Right kidney (tissue), 9 donors: Measurements from ENCODE around the gene NKAIN4.

Experiments
- DNase-seq: peaks from one replicate; pipeline ENCODE4 v3.0.0-alpha.2; 2016
- long read RNA-seq, 8 donors: transcript quantifications; one replicate each; lab custom pipeline, GENCODE V29; 2026

NKAIN4 gene
- long read RNA-seq, donor 1, transcript NKAIN4-203 (7 exons, 1,430 nt): major isoform, 18 of 51 reads
- long read RNA-seq, donor 1, partial matches to known transcripts: 6 of 51 reads
- long read RNA-seq, donor 1, other reads (novel, unspliced or antisense): 27 of 51 reads
- long read RNA-seq, donor 2, transcript NKAIN4-203 (7 exons, 1,430 nt): major isoform, 5 of 5 reads
- long read RNA-seq, donor 2, partial matches to known transcripts: 0 of 5 reads
- long read RNA-seq, donor 2, other reads (novel, unspliced or antisense): 0 of 5 reads
- long read RNA-seq, donor 3, partial matches to known transcripts: 0 of 3 reads
- long read RNA-seq, donor 3, other reads (novel, unspliced or antisense): 0 of 3 reads
- long read RNA-seq, donor 4, transcript NKAIN4-203 (7 exons, 1,430 nt): major isoform, 9 of 17 reads
- long read RNA-seq, donor 4, partial matches to known transcripts: 0 of 17 reads
- long read RNA-seq, donor 4, other reads (novel, unspliced or antisense): 6 of 17 reads
- long read RNA-seq, donor 5, transcript NKAIN4-203 (7 exons, 1,430 nt): major isoform, 6 of 6 reads
- long read RNA-seq, donor 5, partial matches to known transcripts: 0 of 6 reads
- long read RNA-seq, donor 5, other reads (novel, unspliced or antisense): 0 of 6 reads
- long read RNA-seq, donor 6, transcript NKAIN4-203 (7 exons, 1,430 nt): major isoform, 10 of 16 reads
- long read RNA-seq, donor 6, partial matches to known transcripts: 5 of 16 reads
- long read RNA-seq, donor 6, other reads (novel, unspliced or antisense): 0 of 16 reads
- long read RNA-seq, donor 7, transcript NKAIN4-203 (7 exons, 1,430 nt): major isoform, 12 of 13 reads
- long read RNA-seq, donor 7, partial matches to known transcripts: 0 of 13 reads
- long read RNA-seq, donor 7, other reads (novel, unspliced or antisense): 0 of 13 reads
- long read RNA-seq, donor 8, transcript NKAIN4-203 (7 exons, 1,430 nt): major isoform, 9 of 9 reads
- long read RNA-seq, donor 8, partial matches to known transcripts: 0 of 9 reads
- long read RNA-seq, donor 8, other reads (novel, unspliced or antisense): 0 of 9 reads

GRCh38 chr20:63254232-63254605, at the start of gene NKAIN4:
Gene NKAIN4 (minus strand): TSS chr20:63254463. CDS start chr20:63254450, 13 bp downstream.
- no peak for DNase-seq

GRCh38 chr20:63303095-63303666, 48.9 kb upstream of the NKAIN4 start:
- DNase-seq: no peak

GRCh38 chr20:63301671-63302070, 47.4 kb upstream of the NKAIN4 start:
- DNase-seq: no peak

GRCh38 chr20:63298731-63299312, 44.6 kb upstream of the NKAIN4 start:
- no peak for DNase-seq

GRCh38 chr20:63297796-63298572, 43.7 kb upstream of the NKAIN4 start:
- DNase-seq: no peak

GRCh38 chr20:63297371-63297781, 43.1 kb upstream of the NKAIN4 start:
- DNase-seq: no peak

GRCh38 chr20:63296531-63297299, 42.5 kb upstream of the NKAIN4 start:
- no peak for DNase-seq

- no peak for DNase-seq
These were observed 41.6 kb upstream of the NKAIN4 start for GRCh38 chr20:63295846-63296245.

- no peak for DNase-seq
These were observed 41.2 kb upstream of the NKAIN4 start for GRCh38 chr20:63295422-63295821.

GRCh38 chr20:63295018-63295417, 40.8 kb upstream of the NKAIN4 start:
- DNase-seq: no peak

GRCh38 chr20:63294536-63294900, 40.3 kb upstream of the NKAIN4 start:
- DNase-seq: no peak

- DNase-seq: no peak
These were observed 39.7 kb upstream of the NKAIN4 start for GRCh38 chr20:63293871-63294535.

GRCh38 chr20:63293456-63293855, 39.2 kb upstream of the NKAIN4 start:
- no peak for DNase-seq

- no peak for DNase-seq
These were observed 38.6 kb upstream of the NKAIN4 start, which contains the start of gene COL20A1 for GRCh38 chr20:63292904-63293303. Gene COL20A1 (plus strand): TSS chr20:63293186. CDS start chr20:63295108, 1,922 bp downstream.

GRCh38 chr20:63292292-63292701, 38.0 kb upstream of the NKAIN4 start:
- no peak for DNase-seq

GRCh38 chr20:63291811-63292210, 37.5 kb upstream of the NKAIN4 start:
- DNase-seq: no peak

GRCh38 chr20:63290677-63291472, 36.6 kb upstream of the NKAIN4 start:
- peak; percentile 66 for DNase-seq

GRCh38 chr20:63290136-63290676, 35.9 kb upstream of the NKAIN4 start:
- no peak for DNase-seq
